Measurements from ENCODE around the gene S100G. TPM values are rescaled to one million over a fixed set of nuclear protein-coding genes. Genes with fewer than 3 reads are reported as not detected.
A peak's percentile ranks its signal among the peaks of the same experiment; 100 is the strongest.
"Not testable (repeated sequence)": the region's sequence is repeated elsewhere in the genome, so short reads cannot be mapped to it uniquely, and the experiment has no call there.

S100G gene, protein sequence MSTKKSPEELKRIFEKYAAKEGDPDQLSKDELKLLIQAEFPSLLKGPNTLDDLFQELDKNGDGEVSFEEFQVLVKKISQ
- total RNA-seq: not detected

DNA sequence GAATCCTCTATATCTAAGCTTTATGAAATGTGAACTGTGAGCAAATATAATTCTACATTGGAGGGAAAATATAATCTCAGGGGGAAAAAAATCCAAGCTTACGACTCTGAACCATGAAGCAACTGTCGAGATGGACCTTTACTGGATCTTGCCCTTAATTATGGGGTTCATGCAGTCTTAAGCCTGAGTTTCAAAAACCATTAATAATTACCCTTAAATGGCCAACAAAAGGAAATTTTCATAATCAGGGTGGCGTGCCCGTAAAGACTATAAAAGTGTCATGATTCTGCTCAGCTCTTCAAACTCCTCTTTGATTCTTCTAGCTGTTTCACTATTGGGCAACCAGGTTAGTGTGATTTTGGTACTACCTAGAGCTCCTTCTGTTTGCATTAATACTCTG is at the start of gene S100G:
Gene S100G, plus strand, starts transcription at position 301 of the 400 bp plus-strand sequence. CDS start 849 bp downstream, outside the sequence.
- no peak for TF ChIP-seq CTCF (IDR thresholded peaks at IDR 0.05)
- Histone ChIP-seq H3K36me3 (no peaks in the 10 kb centered on the region), H3K9me3 (no peaks in the 10 kb centered on the region), H3K27ac (no peak within 1 kb of the TSS), H3K27me3 (no peaks in the 10 kb centered on the region), H3K4me3 (no peak within 1 kb of the TSS), H3K4me1 (no peaks in the 10 kb centered on the region)
- DNase-seq (ENCODE audit: low spot score): no peak

- no peaks in the 10 kb centered on the region for H3K36me3 ChIP-seq
- no peak for TF ChIP-seq CTCF (IDR thresholded peaks at IDR 0.05)
- H3K4me3 ChIP-seq: no peak overlapping the region
- no peaks in the 10 kb centered on the region for H3K27me3 ChIP-seq
- DNase-seq (ENCODE audit: low spot score): no peak
- no peaks in the 10 kb centered on the region for H3K9me3 ChIP-seq
- H3K4me1 ChIP-seq: peaks cover 0 to 12% of the 10 kb centered on the region in 2 donors
- H3K27ac ChIP-seq: peak overlapping the region in 1 of 2 donors; percentile 6
These were observed 48.1 kb upstream of the S100G start for GRCh38 chrX:16601885-16602284.

DNA sequence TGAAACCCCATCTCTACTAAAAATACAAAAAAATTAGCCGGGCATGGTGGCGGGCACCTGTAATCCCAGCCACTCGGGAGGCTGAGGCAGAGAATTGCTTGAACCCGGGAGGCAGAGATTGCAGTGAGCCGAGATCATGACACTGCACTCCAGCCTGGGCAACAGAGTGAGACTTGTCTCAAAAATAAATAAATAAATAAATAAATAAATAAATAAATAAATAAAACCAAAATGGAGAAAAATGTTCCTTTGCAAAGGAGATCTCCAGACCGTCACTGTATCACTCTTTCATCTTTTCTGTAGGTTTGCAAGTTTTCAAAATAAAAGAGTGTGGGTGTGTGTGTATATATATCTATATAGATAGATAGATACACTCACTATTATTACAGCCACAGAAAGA is 46.7 kb upstream of the S100G start:
- not testable (repeated sequence) for H3K27me3 ChIP-seq; H3K4me3 ChIP-seq; DNase-seq (ENCODE audit: low spot score); H3K36me3 ChIP-seq; H3K9me3 ChIP-seq
- Histone ChIP-seq H3K27ac (peak overlapping the region in 1 of 2 donors; percentile 64), H3K4me1 (peaks cover 0 to 12% of the 10 kb centered on the region in 2 donors)

DNA sequence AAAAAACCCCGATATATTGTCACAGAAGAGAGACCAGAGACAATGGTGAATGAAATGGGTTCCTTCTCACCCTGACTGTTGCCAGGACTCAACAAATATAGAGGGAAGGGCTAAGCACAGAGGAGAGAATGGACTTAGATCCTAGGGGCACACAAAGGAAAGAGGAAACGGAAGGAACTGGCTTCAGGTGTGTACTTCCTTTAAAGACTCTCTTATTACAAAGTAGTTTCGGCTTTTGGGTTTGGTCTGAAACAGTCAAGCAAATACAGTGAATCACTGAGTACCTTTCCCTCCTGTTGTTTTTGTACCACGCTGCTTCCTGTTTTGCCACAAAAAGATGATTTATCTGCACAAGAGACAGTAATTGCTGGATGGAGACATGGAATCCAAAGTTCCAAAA is 46.1 kb upstream of the S100G start:
- Histone ChIP-seq H3K4me1 (peaks cover 0 to 12% of the 10 kb centered on the region in 2 donors), H3K9me3 (no peaks in the 10 kb centered on the region), H3K27me3 (no peaks in the 10 kb centered on the region), H3K27ac (peak overlapping the region in 1 of 2 donors; percentile 64), H3K4me3 (no peak overlapping the region), H3K36me3 (no peaks in the 10 kb centered on the region)
- no peak for DNase-seq (ENCODE audit: low spot score)
- TF ChIP-seq CTCF (IDR thresholded peaks at IDR 0.05): no peak

GRCh38 chrX:16604337-16604736 is 45.6 kb upstream of the S100G start:
- Histone ChIP-seq H3K9me3 (no peaks in the 10 kb centered on the region), H3K27ac (peak overlapping the region; percentile 17 to 64), H3K4me1 (peaks cover 0 to 12% of the 10 kb centered on the region in 2 donors), H3K4me3 (no peak overlapping the region), H3K27me3 (no peaks in the 10 kb centered on the region), H3K36me3 (no peaks in the 10 kb centered on the region)
- TF ChIP-seq CTCF (IDR thresholded peaks at IDR 0.05): no peak
- DNase-seq (ENCODE audit: low spot score): no peak

- no peak overlapping the region for H3K4me3 ChIP-seq
- peak overlapping the region; percentile 27 to 64 for H3K27ac ChIP-seq
- H3K36me3 ChIP-seq: no peaks in the 10 kb centered on the region
- no peak for DNase-seq (ENCODE audit: low spot score)
- TF ChIP-seq CTCF (IDR thresholded peaks at IDR 0.05): no peak
- H3K27me3 ChIP-seq: no peaks in the 10 kb centered on the region
- H3K4me1 ChIP-seq: peaks cover 0 to 12% of the 10 kb centered on the region in 2 donors
- no peaks in the 10 kb centered on the region for H3K9me3 ChIP-seq
These were observed 43.7 kb upstream of the S100G start for GRCh38 chrX:16606142-16606720.
